ENCODE data around the gene SNX15.

DNA sequence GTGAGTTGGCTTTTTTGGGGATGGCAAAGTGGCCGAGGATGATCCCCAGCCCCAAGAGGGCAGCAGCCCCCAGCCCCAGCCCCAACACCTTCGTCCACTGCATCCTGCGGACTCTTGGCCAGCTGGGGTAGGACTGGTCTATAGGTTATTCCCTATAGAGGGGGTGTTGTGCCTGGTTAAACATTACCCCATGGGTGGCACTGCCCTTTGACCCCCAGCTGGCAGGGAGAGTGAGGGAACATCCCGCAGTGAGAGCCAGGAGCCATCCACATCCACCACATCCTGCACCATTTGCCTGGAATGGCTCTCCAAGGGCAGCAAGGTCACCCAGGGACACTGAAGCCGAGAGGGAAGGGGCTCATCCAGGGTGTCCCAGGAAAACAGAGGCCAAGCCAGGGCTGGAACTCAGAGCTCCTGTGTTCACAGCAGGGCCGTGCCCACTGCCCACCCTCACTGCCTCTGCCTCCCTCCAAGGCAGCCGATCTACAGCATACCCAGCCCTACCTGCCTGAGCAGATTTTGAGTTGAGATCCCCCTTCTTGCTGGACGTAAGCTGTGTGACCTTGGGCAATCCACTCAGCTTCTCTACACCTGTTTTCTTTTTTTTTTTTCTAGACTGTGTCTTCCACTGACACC is 31.3 kb downstream of the SNX15 start, which contains the start of gene NAALADL1:
- no peak for TF ChIP-seq MAX (IDR thresholded peaks at IDR 0.05; ENCODE audit: insufficient read depth, insufficient read length)
- TF ChIP-seq, protein P1, sequence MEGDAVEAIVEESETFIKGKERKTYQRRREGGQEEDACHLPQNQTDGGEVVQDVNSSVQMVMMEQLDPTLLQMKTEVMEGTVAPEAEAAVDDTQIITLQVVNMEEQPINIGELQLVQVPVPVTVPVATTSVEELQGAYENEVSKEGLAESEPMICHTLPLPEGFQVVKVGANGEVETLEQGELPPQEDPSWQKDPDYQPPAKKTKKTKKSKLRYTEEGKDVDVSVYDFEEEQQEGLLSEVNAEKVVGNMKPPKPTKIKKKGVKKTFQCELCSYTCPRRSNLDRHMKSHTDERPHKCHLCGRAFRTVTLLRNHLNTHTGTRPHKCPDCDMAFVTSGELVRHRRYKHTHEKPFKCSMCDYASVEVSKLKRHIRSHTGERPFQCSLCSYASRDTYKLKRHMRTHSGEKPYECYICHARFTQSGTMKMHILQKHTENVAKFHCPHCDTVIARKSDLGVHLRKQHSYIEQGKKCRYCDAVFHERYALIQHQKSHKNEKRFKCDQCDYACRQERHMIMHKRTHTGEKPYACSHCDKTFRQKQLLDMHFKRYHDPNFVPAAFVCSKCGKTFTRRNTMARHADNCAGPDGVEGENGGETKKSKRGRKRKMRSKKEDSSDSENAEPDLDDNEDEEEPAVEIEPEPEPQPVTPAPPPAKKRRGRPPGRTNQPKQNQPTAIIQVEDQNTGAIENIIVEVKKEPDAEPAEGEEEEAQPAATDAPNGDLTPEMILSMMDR (IDR thresholded peaks at IDR 0.05; ENCODE audit: extremely low read depth in 1 of 2, insufficient read depth in 1 of 2, low read depth in 1 of 2, low read length in 2 of 2): no peak
- no peak for TF ChIP-seq POLR2AphosphoS5 (IDR thresholded peaks at IDR 0.05; ENCODE audit: insufficient read depth, low read depth, low read length)
- TF ChIP-seq EZH2 (IDR thresholded peaks at IDR 0.05; ENCODE audit: borderline replicate concordance, low read depth, low read length, severe bottlenecking): no peak
